Measurements from ENCODE around the gene C4orf50. TPM values are rescaled to one million over a fixed set of nuclear protein-coding genes. Genes with fewer than 3 reads are reported as not detected.

C4orf50 gene
- total RNA-seq, 1 experiment from 2014 or later, result not detected

GRCh38 chr4:6013564-6013963, 4.7 kb downstream of the C4orf50 start:
- POLR2A ChIA-PET (ENCODE audit: unreplicated experiment), result no interaction called here
- BruUV-seq (replicated peaks), result no TSS peak

GRCh38 chr4:6012200-6012599, 6.0 kb downstream of the C4orf50 start:
- no TSS peak for BruUV-seq (replicated peaks)
- no peaks in the 10 kb centered on the region for H3K79me2 ChIP-seq (ENCODE audit: low read depth)
- H3K36me3 ChIP-seq (ENCODE audit: low read depth), result no peaks in the 10 kb centered on the region
- H3K27ac ChIP-seq, result no peak overlapping the region
- no peak for DNase-seq
- POLR2A ChIA-PET (ENCODE audit: unreplicated experiment), result no interaction called here
- CTCF ChIA-PET, result no interaction called here
- no peaks in the 10 kb centered on the region for H3F3A ChIP-seq (ENCODE audit: insufficient read depth, low read depth)
- no peak overlapping the region for H3K4me2 ChIP-seq
- H4K20me1 ChIP-seq (ENCODE audit: insufficient read depth), result no peaks in the 10 kb centered on the region
- no peaks in the 10 kb centered on the region for H3K9me3 ChIP-seq (ENCODE audit: insufficient read depth, low read depth)
- H3K9me2 ChIP-seq (ENCODE audit: insufficient read depth), result no peaks in the 10 kb centered on the region
- H2AFZ ChIP-seq, result no peak overlapping the region
- peaks cover 56% of the 10 kb centered on the region; the same call in 1 of the 2 replicates for H3K27me3 ChIP-seq (ENCODE audit: insufficient read depth, low read depth)
- TF ChIP-seq CTCF (conservative IDR thresholded peaks at IDR 0.05) (no peak), EZH2 (IDR thresholded peaks at IDR 0.05; ENCODE audit: low read depth) (no peak)
- intact Hi-C loops (cut with micrococcal nuclease; ENCODE audit: unreplicated experiment), result no loop called here
- no peaks in the 10 kb centered on the region for H3K4me1 ChIP-seq (replicated peaks; ENCODE audit: insufficient read depth)
- no peak overlapping the region for H3K4me3 ChIP-seq

More at GRCh38 chr4:6013564-6013963, 4.7 kb downstream of the C4orf50 start:
- Histone ChIP-seq H3K9me3 (ENCODE audit: insufficient read depth, low read depth) (no peaks in the 10 kb centered on the region), H3K36me3 (ENCODE audit: low read depth) (no peaks in the 10 kb centered on the region), H3K4me2 (no peak overlapping the region), H3K4me3 (no peak overlapping the region), H3K9me2 (ENCODE audit: insufficient read depth) (no peaks in the 10 kb centered on the region), H4K20me1 (ENCODE audit: insufficient read depth) (no peaks in the 10 kb centered on the region), H3K79me2 (ENCODE audit: low read depth) (no peaks in the 10 kb centered on the region), H2AFZ (no peak overlapping the region), H3F3A (ENCODE audit: insufficient read depth, low read depth) (no peaks in the 10 kb centered on the region), H3K27me3 (ENCODE audit: insufficient read depth, low read depth) (peaks cover 58% of the 10 kb centered on the region; the same call in 1 of the 2 replicates), H3K4me1 (replicated peaks; ENCODE audit: insufficient read depth) (no peaks in the 10 kb centered on the region), H3K27ac (no peak overlapping the region)
- intact Hi-C loops (cut with micrococcal nuclease; ENCODE audit: unreplicated experiment), result no loop called here
- TF ChIP-seq EZH2 (IDR thresholded peaks at IDR 0.05; ENCODE audit: low read depth) (no peak), CTCF (conservative IDR thresholded peaks at IDR 0.05) (no peak)
- CTCF ChIA-PET, result no interaction called here
- DNase-seq, result no peak

- H3K4me2 ChIP-seq, result no peak overlapping the region
- H3K27ac ChIP-seq, result no peak overlapping the region
- no peaks in the 10 kb centered on the region for H3K4me1 ChIP-seq (replicated peaks; ENCODE audit: insufficient read depth)
- H3K36me3 ChIP-seq (ENCODE audit: low read depth), result no peaks in the 10 kb centered on the region
- no peaks in the 10 kb centered on the region for H3K79me2 ChIP-seq (ENCODE audit: low read depth)
- H2AFZ ChIP-seq, result no peak overlapping the region
- H3K9me3 ChIP-seq (ENCODE audit: insufficient read depth, low read depth), result no peaks in the 10 kb centered on the region
- H4K20me1 ChIP-seq (ENCODE audit: insufficient read depth), result no peaks in the 10 kb centered on the region
- POLR2A ChIA-PET (ENCODE audit: unreplicated experiment), result no interaction called here
- no peaks in the 10 kb centered on the region for H3K9me2 ChIP-seq (ENCODE audit: insufficient read depth)
- CTCF ChIA-PET, result interaction anchor here (0.6 kb wide), 1 partner anchor 242 kb away, joined by 3 read pairs; no protein-coding TSS in a partner anchor
- TF ChIP-seq EZH2 (IDR thresholded peaks at IDR 0.05; ENCODE audit: low read depth) (no peak), CTCF (conservative IDR thresholded peaks at IDR 0.05) (no peak)
- no peak overlapping the region for H3K4me3 ChIP-seq
- intact Hi-C loops (cut with micrococcal nuclease; ENCODE audit: unreplicated experiment), result no loop called here
- no peaks in the 10 kb centered on the region for H3F3A ChIP-seq (ENCODE audit: insufficient read depth, low read depth)
- H3K27me3 ChIP-seq (ENCODE audit: insufficient read depth, low read depth), result peaks cover 53% of the 10 kb centered on the region; the same call in 1 of the 2 replicates
- DNase-seq, result peak in 1 of 2 experiments; percentile 10
- BruUV-seq (replicated peaks), result no TSS peak
These were observed 6.5 kb downstream of the C4orf50 start for GRCh38 chr4:6011686-6012085.

Data from PC-9 (cell line).